GM12892 (cell line): ENCODE data around the gene RNFT2.

ENCODE experiments used
- POLR2A ChIP-seq: IDR thresholded peaks from 2 replicates; pipeline ENCODE4 v1.6.1; 2011; ENCODE audit warnings: low read depth, low read length, control low read depth
- POLR2AphosphoS5 ChIP-seq: IDR thresholded peaks from 2 replicates; pipeline ENCODE4 v1.6.1; 2011; ENCODE audit warnings: low read depth, low read length, control low read depth

DNA sequence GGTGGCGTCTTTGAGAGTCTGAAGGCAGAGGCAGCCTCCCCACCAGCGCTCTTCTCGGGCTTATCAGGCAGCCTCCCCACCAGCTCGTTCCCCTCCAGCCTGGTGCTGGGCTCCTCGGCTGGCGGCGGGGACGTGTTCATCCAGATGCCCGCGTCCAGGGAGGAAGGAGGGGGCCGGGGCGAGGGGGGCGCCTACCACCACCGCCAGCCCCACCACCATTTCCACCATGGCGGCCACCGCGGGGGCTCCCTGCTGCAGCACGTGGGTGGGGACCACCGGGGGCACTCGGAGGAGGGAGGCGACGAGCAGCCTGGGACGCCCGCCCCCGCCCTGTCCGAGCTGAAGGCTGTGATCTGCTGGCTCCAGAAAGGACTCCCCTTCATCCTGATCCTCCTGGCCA lies 11.8 kb downstream of the RNFT2 start:
- TF ChIP-seq POLR2AphosphoS5 (no peak), POLR2A (no peak)
